SK-N-SH (cell line): ENCODE measurements around the gene HIPK2. TPM values are rescaled to one million over a fixed set of nuclear protein-coding genes. Genes with fewer than 3 reads are reported as not detected.

Experiments used
- CTCF ChIA-PET: fragments of 300-600, 350-600 bp; formaldehyde crosslinking; extraction: SDS; loops from one replicate; lab custom pipeline; 2021; lab: Yijun Ruan, JAX
- POLR2A ChIA-PET: fragments of 350-600 bp; sonication (Branson Sonifier 250); formaldehyde crosslinking; extraction: SDS; loops from one replicate; lab custom pipeline; 2020; ENCODE audit warnings: antibody characterized with exemption, inconsistent platforms; lab: Yijun Ruan, JAX
- DNase-seq: peaks from one replicate; pipeline ENCODE4 v3.0.0; 2012
- H2AFZ ChIP-seq: fragments of 200-600 bp; sonication (generic); 2 replicates; pipeline ENCODE4 v1.8.1; 2016; ENCODE audit warnings: antibody characterized with exemption, mild to moderate bottlenecking, low read depth
- H3F3A ChIP-seq: fragments of 200-600 bp; sonication (generic); replicated peaks from 2 replicates; pipeline ENCODE3; 2016; ENCODE audit warnings: antibody characterized with exemption, mild to moderate bottlenecking; ENCODE audit not compliant: insufficient read depth
- H3K27ac ChIP-seq, 2 experiments: fragments of 200-500 bp in 1 of 2; fragments of 200-600 bp in 1 of 2; sonication (Bioruptor generic) in 1 of 2; sonication (generic), shearing (Covaris generic) in 1 of 2; 2 replicates each; pipeline versions ENCODE4 v1.5.1 to v1.6.1; 2014 to 2016; ENCODE audit warnings: low read depth in 2 of 2, inconsistent platforms in 1 of 2, low read length in 1 of 2, mild to moderate bottlenecking in 1 of 2, mixed read lengths in 1 of 2
- H3K27me3 ChIP-seq: fragments of 200-600 bp; sonication (generic), shearing (Covaris generic); 2 replicates; pipeline ENCODE4 v1.6.1; 2016; ENCODE audit warnings: mixed run types; ENCODE audit not compliant: insufficient read depth
- H3K36me3 ChIP-seq, 2 experiments: fragments of 200-500 bp in 1 of 2; fragments of 200-600 bp in 1 of 2; sonication (Bioruptor generic) in 1 of 2; sonication (generic) in 1 of 2; replicated peaks in 1 of 2; 2 replicates each; pipeline versions ENCODE3 to v1.5.1; 2014 to 2016; ENCODE audit warnings: low read length in 1 of 2, mild to moderate bottlenecking in 1 of 2; ENCODE audit not compliant: insufficient read depth in 2 of 2, control insufficient read depth in 1 of 2
- H3K4me1 ChIP-seq, 2 experiments: fragments of 200-500 bp in 1 of 2; fragments of 200-600 bp in 1 of 2; sonication (Bioruptor generic) in 1 of 2; sonication (generic), shearing (Covaris generic) in 1 of 2; 2 replicates each; pipeline versions ENCODE4 v1.5.1 to v1.6.1; 2014 to 2016; ENCODE audit warnings: low read depth in 1 of 2, low read length in 1 of 2, mixed run types in 1 of 2; ENCODE audit not compliant: insufficient read depth in 2 of 2, control insufficient read depth in 1 of 2
- H3K4me2 ChIP-seq: fragments of 200-600 bp; sonication (generic), shearing (Covaris generic); 2 replicates; pipeline ENCODE4 v1.6.1; 2017; ENCODE audit warnings: mixed run types
- H3K4me3 ChIP-seq, 2 experiments: fragments of 200-500 bp in 1 of 2; fragments of 200-600 bp in 1 of 2; sonication (Bioruptor generic) in 1 of 2; sonication (generic), shearing (Covaris generic) in 1 of 2; 2 replicates each; pipeline versions ENCODE4 v1.5.1 to v1.8.1; 2014 to 2016; ENCODE audit warnings: low read depth in 2 of 2, inconsistent platforms in 1 of 2, low read length in 1 of 2, mild to moderate bottlenecking in 1 of 2, mixed read lengths in 1 of 2, moderate library complexity in 1 of 2
- H3K79me2 ChIP-seq: fragments of 200-600 bp; sonication (generic); 2 replicates; pipeline ENCODE4 v1.8.1; 2017; ENCODE audit warnings: mild to moderate bottlenecking; ENCODE audit not compliant: insufficient read depth
- H3K9ac ChIP-seq: fragments of 200-600 bp; sonication (generic); 2 replicates; pipeline ENCODE4 v1.6.1; 2017; ENCODE audit warnings: mixed run types
- H3K9me2 ChIP-seq: fragments of 200-600 bp; sonication (generic); 2 replicates; pipeline ENCODE4 v1.6.1; 2017; ENCODE audit warnings: mixed run types
- H3K9me3 ChIP-seq: fragments of 200-600 bp; sonication (generic); 2 replicates; pipeline ENCODE4 v1.6.1; 2017; ENCODE audit warnings: mixed run types, mild to moderate bottlenecking, moderate library complexity
- H4K20me1 ChIP-seq: fragments of 200-600 bp; sonication (generic); 2 replicates; pipeline ENCODE4 v1.6.1; 2017; ENCODE audit warnings: mild to moderate bottlenecking, mixed run types; ENCODE audit not compliant: insufficient read depth
- EP300 ChIP-seq, 2 experiments: IDR thresholded peaks; 2 replicates each; pipeline versions ENCODE4 v1.4.0 to v1.6.1; 2012; ENCODE audit warnings: borderline replicate concordance in 1 of 2, low read depth in 1 of 2, low read length in 1 of 2
- EZH2phosphoT487 ChIP-seq: fragments of 200-600 bp; sonication (generic); IDR thresholded peaks from 2 replicates; pipeline ENCODE4 v1.6.1; 2017; ENCODE audit warnings: low read depth, mixed run types, mild to moderate bottlenecking, antibody characterized with exemption, moderate library complexity, borderline replicate concordance
- GABPA ChIP-seq: IDR thresholded peaks from 2 replicates; pipeline ENCODE4 v1.4.0; 2012; ENCODE audit warnings: low read depth, mild to moderate bottlenecking
- JUND ChIP-seq: IDR thresholded peaks from 2 replicates; pipeline ENCODE4 v1.4.0; 2012
- MAX ChIP-seq: IDR thresholded peaks from 2 replicates; pipeline ENCODE4 v1.4.0; 2012; ENCODE audit warnings: low read depth
- NRF1 ChIP-seq: IDR thresholded peaks from 2 replicates; pipeline ENCODE4 v1.6.1; 2012; ENCODE audit warnings: low read depth, mild to moderate bottlenecking, low read length
- PBX3 ChIP-seq: IDR thresholded peaks from 2 replicates; pipeline ENCODE4; 2012
- RXRA ChIP-seq: IDR thresholded peaks from 2 replicates; pipeline ENCODE4 v1.4.0; 2012; ENCODE audit warnings: low read depth, mild to moderate bottlenecking, borderline replicate concordance
- USF1 ChIP-seq: IDR thresholded peaks from 2 replicates; pipeline ENCODE4 v1.4.0; 2012; ENCODE audit warnings: low read depth, borderline replicate concordance
- YY1 ChIP-seq: IDR thresholded peaks from 2 replicates; pipeline ENCODE4 v1.4.0; 2012; ENCODE audit warnings: low read depth, mild to moderate bottlenecking
- WGBS: methylation state at CpG from one replicate; pipeline ENCODE4 v1.1.6; 2017; ENCODE audit warnings: low lambda C conversion rate; 5-methylcytosine and 5-hydroxymethylcytosine counted together
- polyA plus RNA-seq, 3 experiments: library from polyadenylated mRNA; depleted of rRNA; stranded (reverse); fragments of >200 nt; gene quantifications; 2 replicates each; pipeline ENCODE4 v1.2.3, GENCODE V29; 2012
- TF ChIP-seq, protein P1 (sequence below): fragments of 150-350 bp; IDR thresholded peaks from 2 replicates; pipeline ENCODE4 v1.6.1; 2017; ENCODE audit warnings: antibody characterized with exemption, low read length, low read depth, borderline replicate concordance
- TF ChIP-seq, protein P2 (sequence below): IDR thresholded peaks from 2 replicates; pipeline ENCODE4 v1.6.1; 2012; ENCODE audit warnings: mild to moderate bottlenecking, low read depth, low read length, moderate library complexity

HIPK2 gene
- polyA plus RNA-seq, 1 of the 3 experiments (the other 2 are of a cell fraction): 14.2 TPM

DNA sequence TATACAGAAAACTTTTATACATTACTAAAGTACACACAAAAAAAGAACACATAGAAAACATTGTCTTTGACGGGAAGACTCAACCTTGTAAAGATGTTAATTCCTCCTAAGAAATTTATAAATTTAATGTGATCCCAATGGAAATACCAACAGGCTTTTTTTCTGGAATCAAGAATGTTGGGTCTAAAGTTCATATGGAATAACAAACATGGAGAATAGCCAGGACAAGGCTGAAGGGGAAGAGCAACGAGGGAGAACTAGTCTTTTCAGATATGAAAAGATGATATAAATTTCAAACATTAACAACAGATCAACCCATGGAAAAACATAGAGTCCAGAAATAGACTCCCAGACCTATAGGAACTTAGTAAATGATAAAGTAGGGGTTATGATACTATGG lies 19.8 kb downstream of the HIPK2 start:
- DNase-seq: no peak
- Histone ChIP-seq H3K9me2 (no peaks in the 10 kb centered on the region), H3K9ac (no peak overlapping the region), H3K27me3 (no peaks in the 10 kb centered on the region), H3F3A (no peaks in the 10 kb centered on the region), H3K79me2 (peaks cover 100% of the 10 kb centered on the region), H2AFZ (no peak overlapping the region), H4K20me1 (peaks cover 95% of the 10 kb centered on the region), H3K4me1 (peaks cover 14 to 22% of the 10 kb centered on the region in 2 experiments; a peak in 2 of 4 replicates), H3K4me3 (no peak overlapping the region), H3K4me2 (no peak overlapping the region), H3K27ac (no peak overlapping the region), H3K9me3 (no peaks in the 10 kb centered on the region), H3K36me3 (peaks cover 0 to 11% of the 10 kb centered on the region in 2 experiments)
- WGBS: 91% methylated on average over 2 of the region's 2 CpGs
- TF ChIP-seq EP300 (IDR thresholded peaks at IDR 0.05; ENCODE audit: borderline replicate concordance in 1 of 2, low read depth in 1 of 2, low read length in 1 of 2) (no peak), RXRA (no peak), PBX3 (no peak), NRF1 (no peak), JUND (no peak), GABPA (no peak), EZH2phosphoT487 (no peak), YY1 (no peak), USF1 (no peak), MAX (no peak)
- TF ChIP-seq, protein P1, sequence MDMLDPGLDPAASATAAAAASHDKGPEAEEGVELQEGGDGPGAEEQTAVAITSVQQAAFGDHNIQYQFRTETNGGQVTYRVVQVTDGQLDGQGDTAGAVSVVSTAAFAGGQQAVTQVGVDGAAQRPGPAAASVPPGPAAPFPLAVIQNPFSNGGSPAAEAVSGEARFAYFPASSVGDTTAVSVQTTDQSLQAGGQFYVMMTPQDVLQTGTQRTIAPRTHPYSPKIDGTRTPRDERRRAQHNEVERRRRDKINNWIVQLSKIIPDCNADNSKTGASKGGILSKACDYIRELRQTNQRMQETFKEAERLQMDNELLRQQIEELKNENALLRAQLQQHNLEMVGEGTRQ: no peak
- TF ChIP-seq, protein P2, sequence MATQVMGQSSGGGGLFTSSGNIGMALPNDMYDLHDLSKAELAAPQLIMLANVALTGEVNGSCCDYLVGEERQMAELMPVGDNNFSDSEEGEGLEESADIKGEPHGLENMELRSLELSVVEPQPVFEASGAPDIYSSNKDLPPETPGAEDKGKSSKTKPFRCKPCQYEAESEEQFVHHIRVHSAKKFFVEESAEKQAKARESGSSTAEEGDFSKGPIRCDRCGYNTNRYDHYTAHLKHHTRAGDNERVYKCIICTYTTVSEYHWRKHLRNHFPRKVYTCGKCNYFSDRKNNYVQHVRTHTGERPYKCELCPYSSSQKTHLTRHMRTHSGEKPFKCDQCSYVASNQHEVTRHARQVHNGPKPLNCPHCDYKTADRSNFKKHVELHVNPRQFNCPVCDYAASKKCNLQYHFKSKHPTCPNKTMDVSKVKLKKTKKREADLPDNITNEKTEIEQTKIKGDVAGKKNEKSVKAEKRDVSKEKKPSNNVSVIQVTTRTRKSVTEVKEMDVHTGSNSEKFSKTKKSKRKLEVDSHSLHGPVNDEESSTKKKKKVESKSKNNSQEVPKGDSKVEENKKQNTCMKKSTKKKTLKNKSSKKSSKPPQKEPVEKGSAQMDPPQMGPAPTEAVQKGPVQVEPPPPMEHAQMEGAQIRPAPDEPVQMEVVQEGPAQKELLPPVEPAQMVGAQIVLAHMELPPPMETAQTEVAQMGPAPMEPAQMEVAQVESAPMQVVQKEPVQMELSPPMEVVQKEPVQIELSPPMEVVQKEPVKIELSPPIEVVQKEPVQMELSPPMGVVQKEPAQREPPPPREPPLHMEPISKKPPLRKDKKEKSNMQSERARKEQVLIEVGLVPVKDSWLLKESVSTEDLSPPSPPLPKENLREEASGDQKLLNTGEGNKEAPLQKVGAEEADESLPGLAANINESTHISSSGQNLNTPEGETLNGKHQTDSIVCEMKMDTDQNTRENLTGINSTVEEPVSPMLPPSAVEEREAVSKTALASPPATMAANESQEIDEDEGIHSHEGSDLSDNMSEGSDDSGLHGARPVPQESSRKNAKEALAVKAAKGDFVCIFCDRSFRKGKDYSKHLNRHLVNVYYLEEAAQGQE: no peak
- ChIA-PET CTCF (interaction anchor here (0.8 to 2.7 kb wide), 2 partner anchors 10 to 111 kb away, joined by 3 to 10 read pairs; no protein-coding TSS in a partner anchor), POLR2A (no interaction called here)
